ENCODE data around the gene SLC15A3.

The SLC15A3 gene

GRCh38 chr11:60944490-60945294 is 7.3 kb downstream of the SLC15A3 start:
- no peak for DNase-seq

GRCh38 chr11:60942970-60943565 is 8.9 kb downstream of the SLC15A3 start:
- DNase-seq: no peak

GRCh38 chr11:60942219-60942618 is 9.8 kb downstream of the SLC15A3 start:
- DNase-seq: no peak

GRCh38 chr11:60941371-60942119 is 10.4 kb downstream of the SLC15A3 start:
- DNase-seq: no peak

- no peak for DNase-seq
These were observed 12.1 kb downstream of the SLC15A3 start for GRCh38 chr11:60939855-60940254.

GRCh38 chr11:60939301-60939700 is 12.7 kb downstream of the SLC15A3 start:
- DNase-seq: no peak

- DNase-seq: no peak
These were observed 13.5 kb downstream of the SLC15A3 start for GRCh38 chr11:60938500-60938899.

GRCh38 chr11:60937811-60938210 is 14.2 kb downstream of the SLC15A3 start:
- no peak for DNase-seq

- DNase-seq: no peak
These were observed 14.8 kb downstream of the SLC15A3 start for GRCh38 chr11:60937144-60937527.

GRCh38 chr11:60936467-60937143 is 15.4 kb downstream of the SLC15A3 start:
- no peak for DNase-seq

GRCh38 chr11:60935676-60936442 is 16.1 kb downstream of the SLC15A3 start:
- no peak for DNase-seq

- DNase-seq: no peak
These were observed 17.0 kb downstream of the SLC15A3 start for GRCh38 chr11:60934790-60935605.

GRCh38 chr11:60934124-60934789 is 17.7 kb downstream of the SLC15A3 start:
- no peak for DNase-seq

GRCh38 chr11:60933416-60934123 is 18.4 kb downstream of the SLC15A3 start:
- DNase-seq: no peak

- no peak for DNase-seq
These were observed 19.2 kb downstream of the SLC15A3 start for GRCh38 chr11:60932605-60933356.

GRCh38 chr11:60931917-60932316 is 20.1 kb downstream of the SLC15A3 start:
- no peak for DNase-seq

- DNase-seq: no peak
These were observed 21.6 kb downstream of the SLC15A3 start for GRCh38 chr11:60930394-60930793.

GRCh38 chr11:60929764-60930163 is 22.2 kb downstream of the SLC15A3 start:
- no peak for DNase-seq

- DNase-seq: no peak
These were observed 23.4 kb downstream of the SLC15A3 start for GRCh38 chr11:60928563-60929001.
